ENCODE results near the gene TRPC4AP.

GRCh38 chr20:34990231-34990630, 102.4 kb downstream of the TRPC4AP start:
- TF ChIP-seq CTCF (IDR thresholded peaks at IDR 0.05) = no peak
- TF ChIP-seq POLR2A (IDR thresholded peaks at IDR 0.05) = no peak
